Fibroblast of skin of abdomen (primary cell): Measurements from ENCODE around the gene CACNA1E.
A peak's percentile ranks its signal among the peaks of the same experiment; 100 is the strongest.

ENCODE experiments used
- DNase-seq: peaks from one replicate; pipeline ENCODE4 v3.0.0-alpha.2; 2013

Gene CACNA1E

DNA sequence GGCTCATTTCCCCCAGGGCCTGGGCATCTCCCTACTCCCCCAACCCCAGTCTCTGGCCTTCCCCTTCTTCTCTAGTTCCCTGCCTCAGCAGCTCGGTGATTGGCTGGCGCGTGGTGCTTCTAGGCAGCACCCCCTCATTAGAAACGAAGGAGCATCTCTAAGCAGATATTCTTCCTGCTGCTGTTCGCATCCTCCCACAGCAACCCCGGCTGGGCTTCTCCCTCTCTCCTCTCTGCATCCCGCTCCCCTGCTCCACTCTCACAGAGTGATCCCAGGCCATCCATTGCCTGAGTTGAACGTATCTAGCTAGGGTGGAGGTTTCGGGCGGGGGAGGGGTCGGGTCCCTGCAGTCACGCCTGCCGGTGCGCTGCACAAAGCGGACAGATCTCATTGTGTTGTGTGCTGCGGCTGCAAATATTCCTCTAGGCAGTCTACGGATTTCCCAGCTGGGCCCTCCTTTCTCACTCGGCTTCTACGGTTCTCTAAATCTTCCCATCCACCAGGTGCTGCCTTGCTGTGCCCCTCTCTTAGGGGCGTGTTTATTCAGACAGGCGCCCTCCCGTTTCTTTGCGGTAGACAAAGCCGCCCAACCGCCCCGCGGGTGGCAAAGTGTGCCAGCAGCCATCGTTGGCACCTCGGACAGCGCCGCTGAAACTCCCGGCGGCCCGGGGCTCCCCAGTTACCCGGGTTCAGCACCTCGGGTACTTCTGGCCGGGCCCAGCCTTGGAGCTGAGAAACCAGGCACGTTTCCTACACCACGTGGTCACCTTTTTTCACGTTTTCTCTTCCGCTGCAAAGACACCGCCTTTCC is 2.2 kb downstream of the CACNA1E start:
- no peak for DNase-seq

DNA sequence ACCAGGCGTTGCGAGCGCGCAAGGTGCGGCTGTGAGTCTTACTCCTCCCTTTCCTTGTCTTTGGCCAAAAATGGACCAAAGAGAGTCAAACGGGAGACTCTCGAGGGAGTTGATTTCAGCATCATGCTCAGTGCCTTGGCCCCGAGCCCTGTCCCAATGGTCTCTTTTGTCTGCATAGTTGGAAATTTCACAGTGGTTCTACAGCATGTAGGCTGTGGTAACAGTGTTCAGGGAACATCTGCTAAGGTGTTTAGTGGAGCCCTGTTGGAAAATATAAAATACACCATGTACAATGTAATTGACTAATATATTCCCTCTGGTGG is 2.7 kb downstream of the CACNA1E start:
- DNase-seq, result no peak

DNA sequence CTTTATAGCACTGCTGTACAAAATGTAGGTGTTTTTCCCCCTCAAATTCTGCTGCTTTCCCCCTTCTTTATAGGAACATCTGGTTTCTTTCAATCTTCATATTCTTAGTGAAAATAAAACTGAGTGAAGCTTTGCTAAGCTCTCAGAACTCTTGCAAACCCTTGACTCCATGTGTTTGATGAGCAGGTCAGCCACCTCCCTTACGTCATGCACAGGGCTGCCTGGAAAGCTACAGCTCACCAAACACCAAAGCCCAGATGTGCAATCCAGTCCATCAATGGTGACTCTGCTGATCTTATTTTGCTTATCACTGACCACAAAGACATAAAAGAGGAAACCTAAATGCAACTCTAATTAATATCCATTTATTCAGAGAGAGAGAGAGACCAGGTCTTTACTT is 5.5 kb downstream of the CACNA1E start:
- DNase-seq, result no peak

DNA sequence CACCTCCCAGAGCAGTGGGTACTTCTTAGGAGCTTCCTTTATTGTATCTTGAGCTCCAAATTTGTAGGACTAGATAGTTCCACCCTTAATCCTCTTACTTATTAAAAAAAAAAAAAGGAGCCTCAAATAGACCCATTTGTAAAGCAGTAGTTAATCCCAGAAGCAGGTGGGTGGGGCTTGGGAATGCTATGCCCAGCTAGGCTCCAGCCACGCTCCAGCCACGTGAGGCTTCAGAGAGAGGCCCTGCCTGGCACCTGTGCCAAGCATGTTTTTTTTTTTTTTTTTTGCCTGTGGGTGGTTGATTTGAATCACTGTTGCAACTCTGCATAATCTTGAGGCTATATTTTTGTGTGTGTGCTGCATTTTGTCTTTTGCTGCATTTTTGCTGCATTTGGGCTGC is 7.0 kb downstream of the CACNA1E start:
- DNase-seq, result no peak

DNA sequence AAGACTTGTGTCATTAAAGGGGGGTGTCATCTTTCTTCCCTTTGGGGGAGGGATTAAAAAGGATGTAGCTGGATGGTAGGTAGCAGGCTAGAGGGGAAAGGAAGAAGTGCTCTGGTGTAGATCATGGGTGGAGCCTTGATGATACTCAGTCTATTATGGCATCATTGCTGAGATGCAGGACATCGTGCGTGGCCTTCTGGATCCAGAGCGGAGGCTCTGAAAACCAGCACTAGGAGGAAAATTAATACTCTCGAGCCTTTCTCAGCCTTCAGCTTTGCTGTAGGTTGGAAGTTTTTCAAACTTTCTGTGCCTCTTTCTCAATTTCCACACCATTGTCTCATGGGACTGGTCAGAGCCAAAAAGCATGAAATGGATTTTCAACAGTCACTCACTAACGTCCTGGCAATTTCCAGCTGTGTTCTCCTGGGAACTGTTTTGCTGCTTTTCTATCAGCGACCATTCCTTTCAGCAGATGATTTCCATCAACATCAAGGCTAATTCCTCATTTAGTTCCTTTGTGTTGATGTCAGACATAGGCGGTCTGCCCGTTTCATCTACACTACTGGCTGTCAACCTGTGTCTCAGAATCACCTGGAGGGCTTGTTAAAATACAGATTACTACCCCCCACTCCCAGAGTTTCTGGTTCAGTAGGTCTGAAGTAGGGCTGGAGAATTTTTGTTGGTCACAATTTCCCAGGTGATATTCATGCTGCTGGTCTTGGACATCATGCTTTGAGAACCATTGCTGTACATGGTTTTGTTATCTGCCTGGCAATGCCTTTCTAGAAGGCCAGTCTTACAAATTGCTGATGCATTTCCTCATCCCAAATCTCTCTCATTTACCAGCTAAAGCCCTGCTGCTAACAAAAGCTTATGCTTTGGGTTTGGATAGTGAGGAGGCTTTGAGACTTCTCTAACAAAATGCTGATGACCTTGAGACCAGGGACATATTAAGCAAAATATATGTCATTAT is 7.7 kb downstream of the CACNA1E start:
- DNase-seq, result no peak

DNA sequence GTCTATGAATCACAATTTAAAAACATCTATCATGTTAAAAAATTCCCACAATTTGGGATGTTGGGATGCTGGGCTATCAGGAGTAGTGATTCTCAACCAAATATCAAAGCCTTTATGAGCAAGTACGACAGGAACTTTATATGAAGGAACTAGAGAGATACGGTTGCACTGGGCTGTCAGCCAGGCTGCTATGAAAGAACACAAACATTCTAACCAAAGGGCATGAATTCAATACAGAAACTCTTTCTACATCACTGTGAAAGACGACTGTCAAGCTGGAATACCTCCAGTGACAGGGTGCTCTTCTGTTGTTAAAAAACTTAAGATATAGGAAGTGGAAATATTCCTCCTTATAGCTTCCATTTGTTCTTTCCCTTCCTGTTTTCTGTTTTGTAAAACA is 9.8 kb downstream of the CACNA1E start:
- DNase-seq, result no peak

DNA sequence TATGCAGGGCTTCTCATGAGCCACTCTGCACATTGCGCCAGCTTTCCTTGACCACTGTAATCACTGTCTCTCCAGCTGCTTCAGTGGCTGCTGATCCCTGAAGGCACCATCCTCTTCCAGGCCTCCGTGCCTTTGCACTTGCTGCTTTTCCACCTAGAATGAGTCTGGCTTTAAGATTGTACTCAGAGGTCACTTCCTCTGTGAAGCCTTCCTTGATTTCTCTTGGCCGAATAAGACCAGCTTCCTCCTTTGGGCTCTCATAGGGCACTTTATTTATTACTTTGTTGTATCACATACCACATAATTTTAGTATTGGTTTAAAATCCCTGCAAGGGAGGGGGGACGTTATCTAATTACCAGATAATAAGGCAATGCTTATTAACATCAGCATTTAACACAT is 10.6 kb downstream of the CACNA1E start:
- DNase-seq, result no peak

DNA sequence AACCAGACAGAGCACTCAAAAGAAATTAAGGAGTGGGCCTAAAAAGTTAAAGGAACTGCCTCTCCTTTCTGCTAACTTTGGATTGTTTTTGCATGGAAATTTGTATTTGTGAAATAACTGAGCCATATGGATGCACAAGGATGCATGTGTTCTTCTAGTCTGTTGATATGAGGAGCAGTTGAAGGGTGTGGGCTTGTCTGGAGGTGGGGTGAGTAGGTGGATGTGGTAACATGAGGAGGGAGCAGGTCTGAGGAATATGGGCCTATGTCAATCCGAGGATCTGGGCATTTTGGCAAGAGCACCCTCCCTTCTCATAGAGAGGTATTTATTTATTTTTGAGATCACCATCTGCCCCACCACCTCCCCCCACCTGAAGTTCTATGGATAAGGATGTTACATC is 13.4 kb downstream of the CACNA1E start:
- no peak for DNase-seq

DNA sequence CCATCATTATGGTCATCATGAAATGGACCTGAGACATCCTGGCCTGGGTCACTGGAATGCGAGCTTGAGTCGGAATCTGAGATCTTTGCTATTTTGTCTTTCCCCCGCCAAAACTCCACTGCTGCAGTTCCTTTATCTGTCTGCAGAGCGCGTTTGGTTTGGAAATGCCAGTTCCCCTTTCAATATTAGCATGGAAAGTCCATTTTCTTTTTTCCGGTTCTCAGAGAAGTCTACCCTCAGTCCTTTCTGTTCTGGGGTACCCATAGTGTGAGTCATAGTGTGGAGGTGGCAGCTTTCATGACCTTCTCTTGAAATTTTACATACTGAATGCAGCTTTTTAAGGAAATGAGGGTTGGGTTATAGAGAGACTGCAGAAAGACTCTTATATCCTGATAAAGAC is 14.6 kb downstream of the CACNA1E start:
- DNase-seq, result no peak

DNA sequence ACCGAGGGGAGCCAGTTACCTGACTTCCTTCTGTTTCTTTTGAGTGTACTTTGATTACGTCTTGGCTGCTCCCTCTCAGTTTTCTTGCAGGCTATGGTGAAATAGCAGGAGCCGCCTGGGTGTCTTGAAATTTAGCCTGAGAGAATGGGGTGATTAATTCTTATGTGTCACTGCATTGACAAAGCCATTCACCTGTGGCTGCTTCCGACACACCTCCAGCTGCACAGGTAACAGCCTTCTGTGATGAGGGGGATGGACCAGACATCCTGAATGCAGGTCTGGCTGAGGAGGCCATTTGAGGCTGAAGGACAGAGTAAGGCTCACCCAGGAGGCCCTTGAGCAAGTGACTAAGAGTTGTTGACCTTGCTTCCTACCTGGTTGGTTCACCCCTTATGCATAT is 16.5 kb downstream of the CACNA1E start:
- DNase-seq, result no peak

DNA sequence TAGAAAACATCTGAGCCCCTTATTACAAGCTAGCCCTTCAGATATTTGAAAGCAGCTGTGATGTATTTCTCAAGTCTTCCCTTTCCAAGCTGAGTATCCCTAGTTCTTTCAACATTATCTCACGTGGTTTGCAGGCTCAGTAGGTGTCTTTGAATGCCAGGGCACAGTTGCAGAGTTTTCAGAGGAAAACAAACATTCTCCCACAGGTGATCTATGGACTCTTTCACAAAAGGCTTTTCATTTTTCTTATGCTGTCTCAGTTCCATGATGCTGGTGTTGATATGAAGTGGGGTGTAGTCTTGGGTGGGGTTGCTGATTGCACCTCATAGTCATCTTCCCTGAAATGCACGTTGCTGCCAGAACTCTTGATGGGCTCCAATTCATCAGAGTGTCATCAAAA is 17.3 kb downstream of the CACNA1E start:
- no peak for DNase-seq

DNA sequence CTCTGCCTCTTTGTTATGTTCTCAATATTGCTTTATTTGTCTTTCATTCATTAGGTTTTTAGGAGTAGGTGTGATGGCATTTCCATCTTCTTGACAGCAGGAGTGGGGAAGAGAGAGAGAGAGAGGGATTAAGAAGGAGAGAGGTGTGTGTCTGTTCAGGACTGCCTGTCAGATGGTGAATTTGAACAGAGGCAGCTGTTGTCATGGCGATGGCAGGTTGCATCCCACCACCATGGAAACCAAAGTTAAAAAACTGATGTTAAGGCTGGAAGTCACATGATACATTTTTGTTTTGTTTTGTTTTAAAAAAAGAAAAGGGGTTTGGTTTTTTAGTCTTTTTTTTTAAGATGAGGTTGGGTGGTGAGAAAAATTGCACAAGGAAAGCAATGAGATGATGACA is 18.3 kb downstream of the CACNA1E start:
- DNase-seq, result no peak

DNA sequence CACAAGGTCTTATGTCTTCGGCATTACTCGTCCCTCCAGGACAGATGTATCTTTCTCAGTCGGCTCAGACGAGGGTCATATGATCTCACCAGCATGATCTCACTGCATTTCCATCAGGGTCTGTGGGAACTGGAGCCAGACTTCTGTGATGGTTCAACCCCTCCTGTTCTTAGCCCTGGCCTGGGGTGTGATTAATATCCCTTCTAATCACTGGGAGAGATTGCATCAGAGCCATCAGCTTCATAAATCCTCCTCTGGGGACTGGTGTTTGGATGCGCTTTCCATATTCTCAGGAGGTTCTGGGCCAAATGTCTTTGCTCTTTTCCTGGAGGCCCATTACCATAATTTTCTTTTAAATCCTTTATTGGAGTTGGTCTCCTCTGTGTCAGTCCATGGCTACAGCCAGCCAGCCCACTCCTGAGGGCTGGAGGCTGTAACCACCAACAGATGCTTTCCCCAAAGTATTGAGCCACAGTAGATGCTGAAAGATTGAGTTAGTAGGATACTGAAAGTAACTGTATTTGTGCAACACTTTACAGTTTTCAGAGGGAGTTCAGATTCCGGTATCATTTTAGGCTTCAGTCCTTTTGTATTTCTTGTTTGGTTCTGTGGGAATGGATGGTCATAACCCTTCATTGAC is 20.0 kb downstream of the CACNA1E start:
- peak; percentile 78 for DNase-seq

DNA sequence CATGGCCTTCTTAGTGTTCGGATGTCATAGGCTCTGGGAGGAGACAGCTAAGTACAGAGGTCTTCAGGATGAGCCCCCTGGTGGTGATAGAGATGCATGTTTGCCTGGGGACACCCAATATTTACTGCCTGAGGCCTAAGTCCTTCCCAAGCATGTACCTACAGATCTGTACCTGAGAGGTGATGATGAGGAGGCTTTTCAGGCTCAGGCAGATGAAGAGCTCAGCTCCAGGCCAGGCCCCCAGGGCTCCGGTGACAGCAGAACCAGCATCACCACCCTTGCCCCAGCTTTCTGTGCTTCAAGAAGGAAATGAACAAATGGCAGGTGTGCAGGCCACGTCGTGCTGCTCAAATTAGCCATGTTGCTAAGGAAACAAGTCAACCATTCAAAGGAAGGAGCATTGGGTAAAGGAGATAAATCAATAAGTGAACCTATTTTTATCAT is 21.1 kb downstream of the CACNA1E start:
- peak; percentile 12 for DNase-seq

DNA sequence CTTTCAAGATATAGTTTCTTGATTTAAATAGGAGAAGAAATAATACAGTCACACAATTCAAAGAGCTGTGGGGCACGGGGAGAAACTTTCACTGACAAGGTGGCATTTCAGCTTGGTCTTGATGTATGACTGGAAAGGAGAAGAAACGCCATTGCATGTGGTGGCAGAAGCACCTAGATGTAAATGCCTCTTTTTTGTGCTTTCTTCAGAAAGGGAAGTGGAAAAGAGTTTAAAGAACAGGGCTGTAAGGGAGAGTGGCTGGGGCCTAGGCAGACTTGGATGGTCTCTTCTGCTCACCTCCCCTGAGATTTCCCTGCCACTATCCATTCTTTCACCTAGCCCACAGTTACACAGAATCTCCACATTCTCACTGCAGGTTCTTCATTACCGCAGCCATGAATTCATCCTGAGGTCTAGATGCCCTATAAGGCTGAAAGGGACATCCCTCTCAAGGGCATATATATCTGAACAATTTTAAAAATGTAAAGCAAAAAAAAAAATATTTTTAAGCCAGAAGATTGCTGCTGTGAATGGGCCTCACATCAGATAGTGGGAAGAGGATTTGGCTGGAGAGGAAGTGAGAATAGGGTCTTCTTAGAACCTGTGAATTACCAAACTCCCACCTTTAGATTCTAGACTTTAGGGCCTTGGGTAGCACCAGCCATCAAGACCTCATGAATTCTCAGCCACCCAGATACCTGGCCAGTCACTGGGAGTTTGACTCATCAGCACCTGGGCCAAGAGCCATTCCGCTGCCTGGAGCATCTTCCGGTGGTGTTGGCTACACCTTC is 23.4 kb downstream of the CACNA1E start:
- no peak for DNase-seq

DNA sequence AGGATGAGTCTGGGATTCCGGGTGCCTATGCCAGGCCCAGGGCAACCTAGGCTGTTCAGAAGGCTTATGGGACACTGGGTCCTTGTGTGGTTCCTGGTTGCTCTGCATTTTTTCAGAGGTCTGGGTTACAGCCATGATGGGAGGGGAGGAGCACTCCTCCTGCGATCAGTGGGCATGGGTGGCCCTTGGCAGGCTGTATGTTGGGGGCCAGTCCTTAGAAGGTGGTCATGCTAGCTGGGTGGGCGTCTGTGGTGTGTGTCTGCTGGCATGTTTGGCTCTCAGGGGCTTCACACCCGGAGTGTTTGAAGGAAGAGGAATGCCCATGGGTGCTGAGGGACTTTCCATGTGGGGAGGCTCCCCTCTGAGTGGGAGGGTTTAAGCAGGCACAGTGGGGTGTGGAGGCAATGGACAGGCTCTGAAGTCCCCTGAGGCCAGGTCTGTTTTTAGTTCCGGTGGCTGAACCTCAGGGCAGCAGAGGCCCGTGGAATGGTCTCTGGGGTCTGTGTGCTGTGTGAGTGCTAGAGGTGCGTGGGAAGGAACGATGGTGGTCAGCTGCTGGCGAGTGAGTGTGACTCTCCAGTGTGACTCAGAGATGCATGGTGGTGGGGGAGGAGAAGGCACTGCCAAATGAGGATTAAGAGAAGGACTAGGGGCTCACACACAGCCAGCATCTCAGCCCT is 25.3 kb downstream of the CACNA1E start:
- peak; percentile 30 for DNase-seq

DNA sequence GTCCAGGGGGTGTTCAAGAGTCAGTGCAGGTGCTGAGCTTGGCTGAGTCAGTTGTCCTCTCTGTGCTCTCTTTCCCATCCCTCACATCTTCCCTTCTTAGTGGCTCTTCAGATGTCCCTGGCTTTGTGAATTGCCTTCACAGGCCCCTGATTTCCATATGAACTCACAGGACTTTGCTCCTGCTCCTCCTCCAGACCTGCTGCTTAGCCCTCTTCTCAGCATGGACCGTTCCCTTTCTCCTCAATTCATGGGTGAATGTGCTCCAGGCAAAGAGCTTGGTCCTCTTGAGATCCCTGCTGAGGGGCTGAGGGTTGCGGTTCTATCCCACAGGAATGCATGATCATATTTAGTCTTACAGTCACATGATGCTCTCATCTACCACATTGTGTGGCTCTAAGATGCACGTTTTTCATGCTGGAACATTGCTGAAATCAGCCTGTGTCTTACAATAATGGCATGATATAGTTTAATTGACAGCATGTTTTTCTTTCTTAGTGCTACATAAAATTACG is 30.5 kb downstream of the CACNA1E start:
- peak; percentile 32 for DNase-seq

DNA sequence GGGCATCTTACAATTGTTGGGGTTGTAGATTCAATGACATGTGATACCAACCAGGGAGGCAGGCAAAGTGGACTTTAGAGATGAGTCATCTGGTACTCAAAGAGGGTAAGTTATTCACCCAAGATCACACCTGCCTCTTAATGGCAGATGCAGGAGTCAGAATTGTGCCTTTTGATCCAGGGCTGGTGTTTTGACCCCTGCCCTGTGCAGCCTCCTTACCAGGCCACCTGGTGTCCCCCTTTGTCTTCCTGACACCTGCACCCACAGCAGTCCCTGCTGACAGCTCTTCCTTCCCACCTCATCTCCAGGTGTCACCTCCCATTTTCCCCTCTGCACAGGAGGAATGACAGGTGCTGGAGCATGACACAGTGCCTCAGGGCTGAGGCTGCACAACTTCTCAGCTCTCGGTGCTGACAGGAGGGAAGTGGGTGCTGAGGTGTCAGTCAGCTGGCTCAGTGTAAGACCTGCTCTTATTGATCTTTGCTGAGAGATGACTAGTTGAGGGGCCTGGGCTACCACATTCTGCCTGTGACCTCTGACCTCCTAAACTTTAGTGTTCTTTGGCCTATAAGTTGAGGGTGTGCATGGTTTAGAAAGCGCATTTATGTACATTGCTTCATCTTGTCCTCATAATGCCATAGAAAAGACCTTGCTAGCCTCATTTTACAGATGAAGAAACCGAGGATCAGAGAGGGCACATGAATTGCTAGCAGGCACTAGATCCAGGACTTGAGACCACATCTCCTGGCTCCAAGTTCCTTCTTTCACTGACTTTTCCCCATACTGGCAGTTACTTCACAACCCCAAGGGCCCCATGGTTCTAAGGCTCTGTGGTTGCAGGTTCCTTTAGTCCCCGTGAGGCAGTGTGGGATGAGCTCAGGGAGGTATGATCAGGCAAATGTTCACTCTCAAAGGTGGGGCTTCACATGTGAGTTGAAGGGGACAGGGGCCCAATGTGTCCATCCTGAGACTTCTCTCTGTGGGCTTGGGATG is 31.3 kb downstream of the CACNA1E start:
- DNase-seq, result no peak

DNA sequence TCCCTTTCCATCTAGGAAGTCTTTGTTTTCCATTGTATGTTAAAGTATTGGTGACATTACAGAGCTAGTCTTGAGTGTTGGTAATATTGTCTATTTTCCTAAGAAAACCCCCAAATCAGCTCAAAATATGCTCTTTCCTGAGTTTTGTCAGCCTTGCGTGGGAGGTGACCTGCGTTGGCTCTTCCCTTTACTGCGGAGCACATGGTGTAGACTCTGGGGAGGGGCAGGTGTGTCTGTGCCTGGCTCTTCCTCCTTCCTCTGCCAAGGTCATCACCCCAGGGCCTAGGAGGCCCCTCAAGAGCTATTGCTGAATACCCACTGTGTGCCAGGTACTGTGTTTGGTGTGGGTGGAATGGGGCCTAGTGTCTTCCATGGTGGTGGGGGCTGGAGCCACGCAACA is 33.4 kb downstream of the CACNA1E start:
- DNase-seq, result no peak

DNA sequence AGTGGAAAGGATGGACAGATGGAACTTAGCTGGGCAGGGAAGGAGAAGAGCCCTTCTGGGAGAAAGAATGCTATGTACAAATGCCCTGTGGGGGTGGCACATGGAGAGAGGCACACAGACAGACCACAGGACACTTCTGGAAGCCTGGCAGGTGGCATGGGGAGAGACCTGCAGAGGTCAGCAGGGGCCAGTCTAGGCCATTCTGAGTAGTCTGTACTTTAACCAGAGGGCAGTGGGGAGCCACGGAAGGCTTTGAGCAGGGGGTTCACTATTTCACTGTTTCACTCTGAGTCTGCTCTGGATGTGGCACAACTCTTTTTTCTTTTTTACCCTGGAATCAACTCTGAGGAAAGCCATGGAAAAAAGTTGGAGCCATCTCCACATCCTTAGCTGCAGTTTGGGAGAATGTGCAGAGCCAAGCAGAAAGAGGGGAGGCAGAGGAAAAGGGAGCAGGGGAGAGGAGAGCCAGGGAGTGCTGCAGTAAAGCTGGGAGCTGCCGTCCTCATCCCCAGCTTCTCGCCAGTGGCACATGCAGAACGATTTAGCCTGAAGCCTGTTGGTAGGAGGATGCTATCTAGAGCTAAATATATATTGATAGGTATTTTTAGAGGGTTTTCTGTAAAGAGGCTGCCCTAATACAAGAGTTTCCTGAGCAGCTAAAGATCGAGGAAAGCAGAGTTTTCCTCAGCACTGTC is 34.0 kb downstream of the CACNA1E start:
- DNase-seq, result no peak
